ENCODE measurements around the gene MCM9.
A peak's percentile ranks its signal among the peaks of the same experiment; 100 is the strongest.

MCM9 gene

GRCh38 chr6:118781897-118782296 lies 153.1 kb downstream of the MCM9 start:
- Histone ChIP-seq H3K36me3 (no peaks in the 10 kb centered on the region), H3K27me3 (no peaks in the 10 kb centered on the region), H3K4me3 (no peak overlapping the region), H3K27ac (no peak overlapping the region), H3K4me1 (peaks cover 0 to 7% (median 2%) of the 10 kb centered on the region in 4 donors), H3K9me3 (no peaks in the 10 kb centered on the region)
- no peak for DNase-seq
- TF ChIP-seq CTCF (IDR thresholded peaks at IDR 0.05) = no peak
- intact Hi-C loops (cut with DNase I; ENCODE audit: low total_unique reads) = loop anchor here (10.0 kb wide), 1 partner anchor 507 kb away; no protein-coding TSS in a partner anchor

GRCh38 chr6:118780668-118781067 lies 154.3 kb downstream of the MCM9 start:
- intact Hi-C loops (cut with DNase I; ENCODE audit: low total_unique reads) = loop anchor here (10.0 kb wide), 1 partner anchor 506 kb away; no protein-coding TSS in a partner anchor
- no peak for DNase-seq

GRCh38 chr6:118776607-118777549 lies 158.1 kb downstream of the MCM9 start:
- no peaks in the 10 kb centered on the region for H3K9me3 ChIP-seq
- intact Hi-C loops (cut with DNase I; ENCODE audit: low total_unique reads) = no loop called here
- peak; percentile 69 to 71 for TF ChIP-seq CTCF (IDR thresholded peaks at IDR 0.05)
- peaks cover 0 to 4% (median 2%) of the 10 kb centered on the region in 4 donors for H3K4me1 ChIP-seq
- H3K27me3 ChIP-seq = no peaks in the 10 kb centered on the region
- H3K4me3 ChIP-seq = no peak overlapping the region
- H3K36me3 ChIP-seq = no peaks in the 10 kb centered on the region
- H3K27ac ChIP-seq = no peak overlapping the region
- DNase-seq = peak in 1 of 2 donors; percentile 72

More at GRCh38 chr6:118780668-118781067, 154.3 kb downstream of the MCM9 start:
- H3K4me1 ChIP-seq = peaks cover 0 to 9% (median 4%) of the 10 kb centered on the region in 4 donors
- no peaks in the 10 kb centered on the region for H3K9me3 ChIP-seq
- no peak overlapping the region for H3K4me3 ChIP-seq
- H3K27ac ChIP-seq = no peak overlapping the region
- no peak for TF ChIP-seq CTCF (IDR thresholded peaks at IDR 0.05)
- H3K27me3 ChIP-seq = no peaks in the 10 kb centered on the region
- no peaks in the 10 kb centered on the region for H3K36me3 ChIP-seq

- no peak for TF ChIP-seq CTCF (IDR thresholded peaks at IDR 0.05)
- DNase-seq = no peak
These were observed 159.6 kb downstream of the MCM9 start for GRCh38 chr6:118775381-118775780.

GRCh38 chr6:118774581-118774980 lies 160.4 kb downstream of the MCM9 start:
- no peak for DNase-seq
- TF ChIP-seq CTCF (IDR thresholded peaks at IDR 0.05) = no peak
- intact Hi-C loops (cut with DNase I; ENCODE audit: low total_unique reads) = no loop called here

More at GRCh38 chr6:118775381-118775780, 159.6 kb downstream of the MCM9 start:
- Histone ChIP-seq H3K36me3 (no peaks in the 10 kb centered on the region), H3K4me3 (no peak overlapping the region), H3K9me3 (no peaks in the 10 kb centered on the region), H3K27me3 (no peaks in the 10 kb centered on the region), H3K4me1 (peaks cover 0 to 4% (median 2%) of the 10 kb centered on the region in 4 donors), H3K27ac (no peak overlapping the region)
- intact Hi-C loops (cut with DNase I; ENCODE audit: low total_unique reads) = no loop called here

More at GRCh38 chr6:118774581-118774980, 160.4 kb downstream of the MCM9 start:
- H3K4me1 ChIP-seq = peaks cover 0 to 4% (median 2%) of the 10 kb centered on the region in 4 donors
- H3K4me3 ChIP-seq = no peak overlapping the region
- no peaks in the 10 kb centered on the region for H3K36me3 ChIP-seq
- H3K27me3 ChIP-seq = no peaks in the 10 kb centered on the region
- no peak overlapping the region for H3K27ac ChIP-seq
- no peaks in the 10 kb centered on the region for H3K9me3 ChIP-seq
